Neuronal stem cell (in vitro differentiated cells): Measurements from ENCODE around the gene LRRC42.
A peak's percentile ranks its signal among the peaks of the same experiment; 100 is the strongest.
"Not testable (repeated sequence)": the region's sequence is repeated elsewhere in the genome, so short reads cannot be mapped to it uniquely, and the experiment has no call there.

Experiments
- DNase-seq: peaks from one replicate; pipeline ENCODE4 v3.0.0-alpha.2; 2013; ENCODE audit warnings: low spot score
- H2AFZ ChIP-seq: one replicate; pipeline ENCODE4 v1.6.1; 2013; ENCODE audit warnings: mild to moderate bottlenecking, low read length, inconsistent platforms
- H2AK5ac ChIP-seq: 2 replicates; pipeline ENCODE4 v1.6.1; 2013; ENCODE audit warnings: low read depth, mild to moderate bottlenecking, inconsistent platforms, low read length, moderate library complexity, mixed read lengths
- H2BK120ac ChIP-seq: 2 replicates; pipeline ENCODE4 v1.6.1; 2013; ENCODE audit warnings: low read depth, mild to moderate bottlenecking, inconsistent platforms, low read length, moderate library complexity, mixed read lengths
- H2BK12ac ChIP-seq: one replicate; pipeline ENCODE4 v1.6.1; 2013; ENCODE audit warnings: low read length, inconsistent platforms
- H2BK15ac ChIP-seq: 2 replicates; pipeline ENCODE4 v1.6.1; 2013; ENCODE audit warnings: mild to moderate bottlenecking, low read length, inconsistent platforms, mixed read lengths
- H2BK5ac ChIP-seq: one replicate; pipeline ENCODE4 v1.6.1; 2013; ENCODE audit warnings: inconsistent platforms, mild to moderate bottlenecking, low read length, moderate library complexity
- H3K14ac ChIP-seq: one replicate; pipeline ENCODE4 v1.6.1; 2013; ENCODE audit warnings: low read length, inconsistent platforms
- H3K18ac ChIP-seq: 2 replicates; pipeline ENCODE4 v1.6.1; 2013; ENCODE audit warnings: low read length, inconsistent platforms
- H3K23ac ChIP-seq: 2 replicates; pipeline ENCODE4 v1.6.1; 2013; ENCODE audit warnings: low read depth, mild to moderate bottlenecking, mixed read lengths, low read length, inconsistent platforms; ENCODE audit not compliant: poor library complexity
- H3K27ac ChIP-seq: replicated peaks from 3 replicates; pipeline ENCODE4 v1.5.1; 2013; ENCODE audit warnings: low read length, inconsistent platforms
- H3K27me3 ChIP-seq, 3 experiments: 2 replicates each; pipeline ENCODE4 v1.6.1; 2013; ENCODE audit warnings: low read length in 3 of 3, mild to moderate bottlenecking in 2 of 3, inconsistent platforms in 1 of 3, low read depth in 1 of 3, mixed read lengths in 1 of 3, moderate library complexity in 1 of 3; ENCODE audit not compliant: control insufficient read depth in 3 of 3, insufficient read depth in 3 of 3
- H3K36me3 ChIP-seq, 2 donors: replicated peaks in 1 of 2; 2 replicates each; pipeline ENCODE4 v1.6.1; 2013; ENCODE audit warnings: low read length in 2 of 2; ENCODE audit not compliant: control insufficient read depth in 2 of 2, insufficient read depth in 2 of 2
- H3K4ac ChIP-seq: 2 replicates; pipeline ENCODE4 v1.6.1; 2013; ENCODE audit warnings: inconsistent platforms, mild to moderate bottlenecking, low read length, moderate library complexity
- H3K4me1 ChIP-seq, 2 donors: 1 replicate in 1 of 2; 2 replicates in 1 of 2; pipeline ENCODE4 v1.6.1; 2013; ENCODE audit warnings: low read length in 2 of 2, low read depth in 1 of 2; ENCODE audit not compliant: control insufficient read depth in 2 of 2, insufficient read depth in 1 of 2
- H3K4me2 ChIP-seq: one replicate; pipeline ENCODE4 v1.6.1; 2013; ENCODE audit warnings: mild to moderate bottlenecking, low read length, inconsistent platforms; ENCODE audit not compliant: insufficient read depth, poor library complexity, severe bottlenecking
- H3K4me3 ChIP-seq, 2 donors: 2 replicates each; pipeline ENCODE4 v1.5.1; 2013; ENCODE audit warnings: low read length in 2 of 2, mild to moderate bottlenecking in 2 of 2, inconsistent platforms in 1 of 2, moderate library complexity in 1 of 2
- H3K79me1 ChIP-seq: one replicate; pipeline ENCODE4 v1.6.1; 2013; ENCODE audit warnings: low read depth, mild to moderate bottlenecking, inconsistent platforms, low read length, moderate library complexity
- H3K9ac ChIP-seq: one replicate; pipeline ENCODE4 v1.6.1; 2013; ENCODE audit warnings: mild to moderate bottlenecking, low read depth, low read length, inconsistent platforms; ENCODE audit not compliant: poor library complexity
- H3K9me3 ChIP-seq, 2 donors: replicated peaks in 1 of 2; 2 replicates each; pipeline versions ENCODE3 to v1.6.1; 2013; ENCODE audit warnings: low read length in 2 of 2, mild to moderate bottlenecking in 2 of 2, inconsistent platforms in 1 of 2, low read depth in 1 of 2, mixed read lengths in 1 of 2, moderate library complexity in 1 of 2; ENCODE audit not compliant: control insufficient read depth in 2 of 2, insufficient read depth in 1 of 2
- H4K8ac ChIP-seq: one replicate; pipeline ENCODE4 v1.6.1; 2013; ENCODE audit warnings: low read depth, mild to moderate bottlenecking, inconsistent platforms, low read length, moderate library complexity
- H4K91ac ChIP-seq: one replicate; pipeline ENCODE4 v1.6.1; 2013; ENCODE audit warnings: low read length, low read depth, mild to moderate bottlenecking, inconsistent platforms; ENCODE audit not compliant: poor library complexity
- WGBS, 2 donors: extraction: QIAGEN DNeasy Blood & Tissue Kit; methylation state at CpG; one replicate each; pipeline ENCODE4 v1.1.7; 2013; ENCODE audit warnings: missing lambda C conversion rate in 2 of 2, mixed read lengths in 1 of 2; ENCODE audit not compliant: insufficient read length in 2 of 2, insufficient replicate concordance in 1 of 2; ENCODE audit errors: extremely low coverage in 2 of 2; 5-methylcytosine and 5-hydroxymethylcytosine counted together

LRRC42 gene

GRCh38 chr1:53986458-53986857 lies 40.3 kb downstream of the LRRC42 start:
- Histone ChIP-seq H3K9me3 (no peaks in the 10 kb centered on the region), H3K23ac (no peak overlapping the region), H2AK5ac (no peak overlapping the region), H2BK5ac (no peak overlapping the region), H4K8ac (no peak overlapping the region), H3K4ac (no peak overlapping the region), H3K14ac (no peak overlapping the region), H3K27me3 (peaks cover 0 to 9% (median 0%) of the 10 kb centered on the region in 3 experiments), H3K27ac (no peak overlapping the region), H3K9ac (no peak overlapping the region), H2AFZ (no peak overlapping the region), H3K4me2 (no peak overlapping the region), H2BK15ac (no peak overlapping the region), H3K4me1 (peaks cover 3 to 9% of the 10 kb centered on the region in 2 donors), H2BK120ac (no peak overlapping the region), H2BK12ac (no peak overlapping the region), H3K4me3 (no peak overlapping the region), H3K36me3 (no peaks in the 10 kb centered on the region), H3K79me1 (no peaks in the 10 kb centered on the region), H4K91ac (no peak overlapping the region), H3K18ac (no peak overlapping the region)
- no CpG with 5 or more reads among the region's 3 CpGs for WGBS, 2 donors
- no peak for DNase-seq

- Histone ChIP-seq H3K18ac (no peak overlapping the region), H3K9me3 (peaks cover 3% of the 10 kb centered on the region in 2 donors)
Observed at GRCh38 chr1:53987880-53988279, 41.7 kb downstream of the LRRC42 start.

DNA sequence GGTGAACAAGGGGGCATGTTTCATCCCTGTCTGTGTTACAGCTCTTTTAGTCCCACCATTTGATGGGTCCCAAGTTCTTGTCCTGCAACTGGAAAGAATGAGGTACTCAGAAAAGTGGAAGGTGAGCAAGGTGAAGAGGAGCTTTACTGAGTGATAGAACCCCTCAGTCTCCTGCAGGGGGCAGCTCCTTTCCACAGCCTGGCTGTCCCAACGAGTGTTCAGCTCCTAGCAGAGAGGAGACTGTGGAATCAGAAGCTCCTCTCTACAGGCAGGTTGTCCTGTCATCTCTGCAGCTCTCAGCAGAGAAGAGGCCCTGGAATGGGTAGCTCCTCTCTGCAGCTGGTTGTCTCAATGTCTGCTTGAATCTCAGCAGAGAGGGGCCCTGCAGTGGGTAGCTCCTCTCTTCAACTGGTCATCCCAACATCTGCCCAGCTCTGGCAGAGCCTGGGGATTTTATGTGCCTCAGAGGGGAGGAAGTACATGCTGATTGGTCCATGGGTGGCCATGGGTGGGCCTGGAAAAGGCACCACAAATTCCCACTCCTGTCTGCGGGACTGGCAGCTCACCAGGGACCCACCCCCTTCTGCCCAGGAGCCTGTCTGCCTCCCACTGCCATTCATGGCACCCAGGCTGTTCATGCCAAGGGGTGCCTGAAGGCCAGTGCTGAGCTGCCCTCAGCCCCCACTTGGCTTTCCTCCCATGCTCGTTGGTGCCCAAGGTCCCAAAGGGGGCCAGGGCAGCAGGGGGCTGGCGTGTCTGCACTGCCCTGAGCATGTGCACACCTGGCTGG lies 46.1 kb downstream of the LRRC42 start:
- Histone ChIP-seq H3K23ac (no peak overlapping the region), H2AK5ac (peak overlapping the region; percentile 46), H3K18ac (no peak overlapping the region), H3K4me2 (no peak overlapping the region), H3K4me3 (no peak overlapping the region), H2BK120ac (no peak overlapping the region), H4K91ac (no peak overlapping the region), H3K36me3 (no peaks in the 10 kb centered on the region), H3K9ac (no peak overlapping the region), H4K8ac (peak overlapping the region; percentile 17), H3K4ac (no peak overlapping the region), H3K4me1 (no peaks in the 10 kb centered on the region), H3K27me3 (no peaks in the 10 kb centered on the region), H3K79me1 (no peaks in the 10 kb centered on the region), H2BK15ac (peak overlapping the region; percentile 17), H3K27ac (no peak overlapping the region), H2BK5ac (peak overlapping the region; percentile 24), H2BK12ac (no peak overlapping the region), H3K9me3 (peaks cover 3% of the 10 kb centered on the region in 2 donors), H2AFZ (no peak overlapping the region), H3K14ac (no peak overlapping the region)
- no peak for DNase-seq
- WGBS, 2 donors: no CpG with 5 or more reads among the region's 4 CpGs

More at GRCh38 chr1:53987880-53988279, 41.7 kb downstream of the LRRC42 start:
- Histone ChIP-seq H2BK120ac (no peak overlapping the region), H2BK12ac (no peak overlapping the region), H3K36me3 (no peaks in the 10 kb centered on the region), H3K27me3 (peaks cover 0 to 9% (median 0%) of the 10 kb centered on the region in 3 experiments), H2BK15ac (no peak overlapping the region), H3K27ac (no peak overlapping the region), H3K4me2 (no peak overlapping the region), H3K4me1 (no peaks in the 10 kb centered on the region), H3K23ac (no peak overlapping the region), H2BK5ac (no peak overlapping the region), H4K8ac (no peak overlapping the region), H3K4me3 (no peak overlapping the region), H3K4ac (no peak overlapping the region), H3K79me1 (no peaks in the 10 kb centered on the region), H2AK5ac (no peak overlapping the region), H3K9ac (no peak overlapping the region), H2AFZ (no peak overlapping the region), H3K14ac (no peak overlapping the region), H4K91ac (no peak overlapping the region)
- no peak for DNase-seq
- no CpG with 5 or more reads among the region's 2 CpGs for WGBS, 2 donors

- H2BK15ac ChIP-seq, H4K91ac ChIP-seq, H3K9me3 ChIP-seq, H3K9ac ChIP-seq, H3K14ac ChIP-seq, H3K23ac ChIP-seq, H3K4me2 ChIP-seq, H3K27me3 ChIP-seq, DNase-seq, H4K8ac ChIP-seq, H3K4me1 ChIP-seq, H2BK5ac ChIP-seq, H3K18ac ChIP-seq, H3K4ac ChIP-seq, H2BK12ac ChIP-seq, H2AK5ac ChIP-seq, H3K79me1 ChIP-seq, H3K27ac ChIP-seq, H2BK120ac ChIP-seq, H3K36me3 ChIP-seq, H2AFZ ChIP-seq, H3K4me3 ChIP-seq: not testable (repeated sequence)
- WGBS, 2 donors: no CpG with 5 or more reads among the region's 2 CpGs
Observed at GRCh38 chr1:53994516-53994915, 48.4 kb downstream of the LRRC42 start.
